Choroid plexus epithelial cell (primary cell): ENCODE data around the gene MRPL2.

Source experiments
- DNase-seq: peaks from one replicate; pipeline ENCODE4 v3.0.0-alpha.2; 2010; ENCODE audit warnings: low read depth
- H3K4me3 ChIP-seq: 2 replicates; pipeline ENCODE4 v1.5.1; 2011; ENCODE audit warnings: low read depth, mild to moderate bottlenecking, control low read depth, low read length, moderate library complexity
- TF ChIP-seq, protein P1 (sequence below): conservative IDR thresholded peaks from 2 replicates; pipeline ENCODE4 v1.5.1; 2011; ENCODE audit warnings: low read depth, mild to moderate bottlenecking, control low read depth, inconsistent platforms, low read length, moderate library complexity

MRPL2 gene

GRCh38 chr6:43060034-43060754, 960 bp upstream of the MRPL2 start:
- DNase-seq, result peak; percentile 18
- H3K4me3 ChIP-seq, result peak overlapping the region; percentile 87
- TF ChIP-seq, protein P1, sequence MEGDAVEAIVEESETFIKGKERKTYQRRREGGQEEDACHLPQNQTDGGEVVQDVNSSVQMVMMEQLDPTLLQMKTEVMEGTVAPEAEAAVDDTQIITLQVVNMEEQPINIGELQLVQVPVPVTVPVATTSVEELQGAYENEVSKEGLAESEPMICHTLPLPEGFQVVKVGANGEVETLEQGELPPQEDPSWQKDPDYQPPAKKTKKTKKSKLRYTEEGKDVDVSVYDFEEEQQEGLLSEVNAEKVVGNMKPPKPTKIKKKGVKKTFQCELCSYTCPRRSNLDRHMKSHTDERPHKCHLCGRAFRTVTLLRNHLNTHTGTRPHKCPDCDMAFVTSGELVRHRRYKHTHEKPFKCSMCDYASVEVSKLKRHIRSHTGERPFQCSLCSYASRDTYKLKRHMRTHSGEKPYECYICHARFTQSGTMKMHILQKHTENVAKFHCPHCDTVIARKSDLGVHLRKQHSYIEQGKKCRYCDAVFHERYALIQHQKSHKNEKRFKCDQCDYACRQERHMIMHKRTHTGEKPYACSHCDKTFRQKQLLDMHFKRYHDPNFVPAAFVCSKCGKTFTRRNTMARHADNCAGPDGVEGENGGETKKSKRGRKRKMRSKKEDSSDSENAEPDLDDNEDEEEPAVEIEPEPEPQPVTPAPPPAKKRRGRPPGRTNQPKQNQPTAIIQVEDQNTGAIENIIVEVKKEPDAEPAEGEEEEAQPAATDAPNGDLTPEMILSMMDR, result no peak

DNA sequence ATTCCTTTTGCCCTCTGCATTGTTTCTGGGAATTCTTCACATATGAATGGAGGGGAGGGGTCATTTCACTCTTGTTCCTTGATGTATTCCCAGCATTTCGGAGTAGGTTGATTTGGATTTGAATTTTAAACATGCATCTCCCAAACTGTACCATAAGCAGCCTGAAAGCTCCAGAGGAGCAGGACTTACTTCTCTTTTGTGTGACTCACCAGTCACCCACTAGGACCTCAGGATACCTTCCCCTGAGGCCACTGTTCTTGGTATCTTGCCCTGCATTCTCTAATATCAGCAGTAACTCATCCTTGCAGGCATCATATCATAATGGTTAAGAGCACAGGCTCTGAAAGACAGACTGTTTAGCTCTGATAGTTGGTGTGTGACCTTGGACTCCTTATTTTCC, 703 bp downstream of the MRPL2 start:
- no peak for DNase-seq
- H3K4me3 ChIP-seq, result peak overlapping the region; percentile 77
- TF ChIP-seq, protein P1, result no peak

- DNase-seq, result no peak
- no peak overlapping the region for H3K4me3 ChIP-seq
- TF ChIP-seq, protein P1, result no peak
Observed at GRCh38 chr6:43055966-43056365, 3.3 kb downstream of the MRPL2 start.

DNA sequence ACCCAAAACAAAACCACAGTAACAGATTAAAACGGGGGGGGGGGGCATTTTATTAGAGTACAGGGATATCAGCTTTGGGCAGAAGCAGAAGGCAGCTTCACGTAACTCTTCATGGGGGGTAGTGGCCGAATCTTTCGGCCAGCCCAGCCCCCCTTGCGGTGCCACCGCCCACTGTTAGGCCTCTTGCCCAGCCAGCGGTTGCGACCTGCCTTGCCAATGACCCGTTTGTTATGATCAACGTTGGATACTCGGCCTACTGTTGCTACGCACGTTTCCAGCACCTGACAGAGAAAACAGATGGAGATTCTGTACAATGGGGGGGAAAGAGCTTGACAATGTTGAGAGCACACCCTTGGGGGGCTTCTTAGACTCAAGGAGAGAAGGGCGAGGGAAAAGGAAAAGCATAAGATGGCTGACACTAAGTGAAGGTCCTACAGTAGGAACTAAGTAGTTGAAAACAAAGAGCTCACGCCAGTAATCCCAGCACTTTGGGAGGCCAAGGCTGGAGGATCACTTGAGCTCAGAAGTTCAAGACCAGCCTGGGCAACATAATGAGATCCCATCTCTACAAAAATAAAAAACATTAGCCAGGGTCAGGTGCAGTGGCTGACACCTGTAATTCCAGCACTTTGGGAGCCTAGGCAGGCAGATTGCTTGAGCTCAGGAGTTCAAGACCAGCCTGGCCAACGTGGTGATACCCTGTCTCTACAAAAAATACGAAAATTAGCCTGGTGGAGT, 4.9 kb downstream of the MRPL2 start:
- H3K4me3 ChIP-seq, result peak overlapping the region; percentile 83
- DNase-seq, result no peak
- TF ChIP-seq, protein P1, result no peak

DNA sequence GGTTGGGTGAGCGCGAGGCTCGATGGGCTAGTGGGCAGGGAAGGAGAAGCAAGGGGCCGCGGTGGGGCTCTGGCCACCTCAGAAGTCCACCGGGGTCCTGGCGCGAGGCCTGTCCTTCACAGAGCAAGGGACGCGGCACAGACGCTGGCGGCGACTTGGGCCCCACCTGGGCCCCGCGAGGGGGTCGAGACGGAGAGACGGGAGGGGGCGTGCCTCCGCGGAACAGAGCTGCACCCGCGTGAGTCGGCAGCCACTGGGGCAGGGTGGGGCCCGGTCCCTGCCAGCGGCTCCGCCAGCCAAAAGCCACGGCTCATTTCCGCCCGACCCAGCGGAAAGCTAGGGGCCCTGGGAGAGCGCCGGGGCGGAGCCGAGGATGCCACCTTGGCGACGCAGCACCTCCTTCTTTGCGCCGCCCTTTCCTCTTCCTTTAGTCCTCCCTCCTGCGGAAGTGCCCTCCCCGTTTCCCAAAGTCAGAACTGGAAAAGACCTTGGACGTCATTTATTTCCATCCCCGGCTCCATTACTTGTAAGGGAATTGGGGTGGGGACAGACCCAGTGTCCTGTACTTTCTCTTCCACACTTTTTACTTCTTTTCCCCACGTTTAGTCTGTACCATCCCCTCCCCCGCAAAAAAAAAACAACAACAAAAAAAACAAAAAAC, 5.6 kb downstream of the MRPL2 start, which contains the start of gene CUL7:
Gene CUL7, minus strand, starts transcription at position 307 of the 661 bp plus-strand sequence. CDS start 1,063 bp downstream, outside the sequence.
- H3K4me3 ChIP-seq, result peak within 1 kb of the TSS; percentile 83
- TF ChIP-seq, protein P1, result no peak
- DNase-seq, result peak; percentile 94

GRCh38 chr6:43052842-43053544, 6.2 kb downstream of the MRPL2 start:
- peak; percentile 52 for DNase-seq
- TF ChIP-seq, protein P1, result no peak

More at GRCh38 chr6:43052842-43053544, 6.2 kb downstream of the MRPL2 start:
- H3K4me3 ChIP-seq, result peak overlapping the region; percentile 83
